SK-N-SH (cell line): ENCODE results near the gene NR2C1. TPM values are rescaled to one million over a fixed set of nuclear protein-coding genes. Genes with fewer than 3 reads are reported as not detected.

ENCODE experiments used
- CTCF ChIA-PET: fragments of 300-600, 350-600 bp; formaldehyde crosslinking; extraction: SDS; loops from one replicate; lab custom pipeline; 2021; lab: Yijun Ruan, JAX
- POLR2A ChIA-PET: fragments of 350-600 bp; sonication (Branson Sonifier 250); formaldehyde crosslinking; extraction: SDS; loops from one replicate; lab custom pipeline; 2020; ENCODE audit warnings: antibody characterized with exemption, inconsistent platforms; lab: Yijun Ruan, JAX
- DNase-seq: peaks from one replicate; pipeline ENCODE4 v3.0.0; 2012
- H2AFZ ChIP-seq: fragments of 200-600 bp; sonication (generic); 2 replicates; pipeline ENCODE4 v1.8.1; 2016; ENCODE audit warnings: antibody characterized with exemption, mild to moderate bottlenecking, low read depth
- H3F3A ChIP-seq: fragments of 200-600 bp; sonication (generic); replicated peaks from 2 replicates; pipeline ENCODE3; 2016; ENCODE audit warnings: antibody characterized with exemption, mild to moderate bottlenecking; ENCODE audit not compliant: insufficient read depth
- H3K27ac ChIP-seq, 2 experiments: fragments of 200-500 bp in 1 of 2; fragments of 200-600 bp in 1 of 2; sonication (Bioruptor generic) in 1 of 2; sonication (generic), shearing (Covaris generic) in 1 of 2; 2 replicates each; pipeline versions ENCODE4 v1.5.1 to v1.6.1; 2014 to 2016; ENCODE audit warnings: low read depth in 2 of 2, inconsistent platforms in 1 of 2, low read length in 1 of 2, mild to moderate bottlenecking in 1 of 2, mixed read lengths in 1 of 2
- H3K27me3 ChIP-seq: fragments of 200-600 bp; sonication (generic), shearing (Covaris generic); 2 replicates; pipeline ENCODE4 v1.6.1; 2016; ENCODE audit warnings: mixed run types; ENCODE audit not compliant: insufficient read depth
- H3K36me3 ChIP-seq, 2 experiments: fragments of 200-500 bp in 1 of 2; fragments of 200-600 bp in 1 of 2; sonication (Bioruptor generic) in 1 of 2; sonication (generic) in 1 of 2; replicated peaks in 1 of 2; 2 replicates each; pipeline versions ENCODE3 to v1.5.1; 2014 to 2016; ENCODE audit warnings: low read length in 1 of 2, mild to moderate bottlenecking in 1 of 2; ENCODE audit not compliant: insufficient read depth in 2 of 2, control insufficient read depth in 1 of 2
- H3K4me1 ChIP-seq, 2 experiments: fragments of 200-500 bp in 1 of 2; fragments of 200-600 bp in 1 of 2; sonication (Bioruptor generic) in 1 of 2; sonication (generic), shearing (Covaris generic) in 1 of 2; 2 replicates each; pipeline versions ENCODE4 v1.5.1 to v1.6.1; 2014 to 2016; ENCODE audit warnings: low read depth in 1 of 2, low read length in 1 of 2, mixed run types in 1 of 2; ENCODE audit not compliant: insufficient read depth in 2 of 2, control insufficient read depth in 1 of 2
- H3K4me2 ChIP-seq: fragments of 200-600 bp; sonication (generic), shearing (Covaris generic); 2 replicates; pipeline ENCODE4 v1.6.1; 2017; ENCODE audit warnings: mixed run types
- H3K4me3 ChIP-seq, 2 experiments: fragments of 200-500 bp in 1 of 2; fragments of 200-600 bp in 1 of 2; sonication (Bioruptor generic) in 1 of 2; sonication (generic), shearing (Covaris generic) in 1 of 2; 2 replicates each; pipeline versions ENCODE4 v1.5.1 to v1.8.1; 2014 to 2016; ENCODE audit warnings: low read depth in 2 of 2, inconsistent platforms in 1 of 2, low read length in 1 of 2, mild to moderate bottlenecking in 1 of 2, mixed read lengths in 1 of 2, moderate library complexity in 1 of 2
- H3K79me2 ChIP-seq: fragments of 200-600 bp; sonication (generic); 2 replicates; pipeline ENCODE4 v1.8.1; 2017; ENCODE audit warnings: mild to moderate bottlenecking; ENCODE audit not compliant: insufficient read depth
- H3K9ac ChIP-seq: fragments of 200-600 bp; sonication (generic); 2 replicates; pipeline ENCODE4 v1.6.1; 2017; ENCODE audit warnings: mixed run types
- H3K9me2 ChIP-seq: fragments of 200-600 bp; sonication (generic); 2 replicates; pipeline ENCODE4 v1.6.1; 2017; ENCODE audit warnings: mixed run types
- H3K9me3 ChIP-seq: fragments of 200-600 bp; sonication (generic); 2 replicates; pipeline ENCODE4 v1.6.1; 2017; ENCODE audit warnings: mixed run types, mild to moderate bottlenecking, moderate library complexity
- H4K20me1 ChIP-seq: fragments of 200-600 bp; sonication (generic); 2 replicates; pipeline ENCODE4 v1.6.1; 2017; ENCODE audit warnings: mild to moderate bottlenecking, mixed run types; ENCODE audit not compliant: insufficient read depth
- CTCF ChIP-seq: fragments of 200-600 bp; sonication (generic); IDR thresholded peaks from 2 replicates; pipeline ENCODE4 v1.6.1; 2017; ENCODE audit warnings: antibody characterized with exemption, mild to moderate bottlenecking, moderate library complexity
- ELF1 ChIP-seq: IDR thresholded peaks from 2 replicates; pipeline ENCODE4 v1.4.0; 2012
- EZH2phosphoT487 ChIP-seq: fragments of 200-600 bp; sonication (generic); IDR thresholded peaks from 2 replicates; pipeline ENCODE4 v1.6.1; 2017; ENCODE audit warnings: low read depth, mixed run types, mild to moderate bottlenecking, antibody characterized with exemption, moderate library complexity, borderline replicate concordance
- JUND ChIP-seq: IDR thresholded peaks from 2 replicates; pipeline ENCODE4 v1.4.0; 2012
- MEF2A ChIP-seq: IDR thresholded peaks from 2 replicates; pipeline ENCODE4 v1.4.0; 2012; ENCODE audit warnings: low read depth, borderline replicate concordance
- NFIC ChIP-seq: IDR thresholded peaks from 2 replicates; pipeline ENCODE4 v1.4.0; 2012; ENCODE audit warnings: borderline replicate concordance
- NRF1 ChIP-seq: IDR thresholded peaks from 2 replicates; pipeline ENCODE4 v1.6.1; 2012; ENCODE audit warnings: low read depth, mild to moderate bottlenecking, low read length
- PBX3 ChIP-seq: IDR thresholded peaks from 2 replicates; pipeline ENCODE4; 2012
- POLR2AphosphoS5 ChIP-seq: IDR thresholded peaks from 2 replicates; pipeline ENCODE4 v1.6.1; 2012; ENCODE audit warnings: low read depth, low read length
- RCOR1 ChIP-seq: fragments of 150-350 bp; IDR thresholded peaks from 2 replicates; pipeline ENCODE4 v1.6.1; 2017; ENCODE audit warnings: antibody characterized with exemption, low read length
- REST ChIP-seq: IDR thresholded peaks from 2 replicates; pipeline ENCODE4 v1.6.1; 2012; ENCODE audit warnings: mild to moderate bottlenecking, low read depth, low read length, moderate library complexity
- RFX5 ChIP-seq: IDR thresholded peaks from 2 replicates; pipeline ENCODE4 v1.6.1; 2012; ENCODE audit warnings: mild to moderate bottlenecking, improper control_type of control experiment, low read length
- TAF1 ChIP-seq: IDR thresholded peaks from 2 replicates; pipeline ENCODE4 v1.6.1; 2012; ENCODE audit warnings: low read depth, mild to moderate bottlenecking, low read length, moderate library complexity, borderline replicate concordance
- TCF12 ChIP-seq: IDR thresholded peaks from 2 replicates; pipeline ENCODE4 v1.4.0; 2012
- TEAD4 ChIP-seq: IDR thresholded peaks from 2 replicates; pipeline ENCODE4 v1.4.0; 2012; ENCODE audit warnings: mild to moderate bottlenecking, borderline replicate concordance; ENCODE audit not compliant: insufficient read depth
- USF2 ChIP-seq: fragments of 150-350 bp; IDR thresholded peaks from 2 replicates; pipeline ENCODE4 v1.6.1; 2017; ENCODE audit warnings: antibody characterized with exemption, low read length, low read depth, borderline replicate concordance
- YY1 ChIP-seq: IDR thresholded peaks from 2 replicates; pipeline ENCODE4 v1.4.0; 2012; ENCODE audit warnings: low read depth, mild to moderate bottlenecking
- ZBTB33 ChIP-seq: IDR thresholded peaks from 2 replicates; pipeline ENCODE4 v1.4.0; 2012; ENCODE audit warnings: low read depth, borderline replicate concordance
- WGBS: methylation state at CpG from one replicate; pipeline ENCODE4 v1.1.6; 2017; ENCODE audit warnings: low lambda C conversion rate; 5-methylcytosine and 5-hydroxymethylcytosine counted together
- polyA plus RNA-seq, 3 experiments: library from polyadenylated mRNA; depleted of rRNA; stranded (reverse); fragments of >200 nt; gene quantifications; 2 replicates each; pipeline ENCODE4 v1.2.3, GENCODE V29; 2012

NR2C1 gene
- polyA plus RNA-seq, 1 of the 3 experiments (the other 2 are of a cell fraction): 15.9 TPM

GRCh38 chr12:95037906-95038305 is 35.5 kb downstream of the NR2C1 start:
- no peak for DNase-seq
- 85% methylated on average over 2 of the region's 2 CpGs for WGBS
- no peak overlapping the region for H3K9ac ChIP-seq

More at GRCh38 chr12:95037906-95038305, 35.5 kb downstream of the NR2C1 start:
- POLR2A ChIA-PET: no interaction called here
- Histone ChIP-seq H4K20me1 (no peaks in the 10 kb centered on the region), H3K9me3 (no peaks in the 10 kb centered on the region), H3K79me2 (no peaks in the 10 kb centered on the region), H3K9me2 (no peaks in the 10 kb centered on the region), H3F3A (peaks cover 3% of the 10 kb centered on the region), H3K36me3 (peaks cover 34 to 47% of the 10 kb centered on the region in 2 experiments), H3K27ac (no peak overlapping the region), H3K4me2 (no peak overlapping the region), H3K4me3 (no peak overlapping the region), H3K4me1 (no peaks in the 10 kb centered on the region; a peak in 1 of 4 replicates), H2AFZ (no peak overlapping the region), H3K27me3 (no peaks in the 10 kb centered on the region)
- no peak for TF ChIP-seq USF2
- no peak for TF ChIP-seq RCOR1
- TF ChIP-seq EZH2phosphoT487: no peak
- TF ChIP-seq NRF1: no peak
- TF ChIP-seq TEAD4: no peak
- no peak for TF ChIP-seq ELF1
- TF ChIP-seq CTCF: no peak
- no peak for TF ChIP-seq PBX3
- TF ChIP-seq MEF2A: no peak
- no peak for TF ChIP-seq TAF1
- no peak for TF ChIP-seq TCF12
- no peak for TF ChIP-seq ZBTB33
- TF ChIP-seq JUND: no peak
- TF ChIP-seq REST: no peak
- TF ChIP-seq YY1: no peak
- no peak for TF ChIP-seq RFX5
- no peak for TF ChIP-seq POLR2AphosphoS5
- TF ChIP-seq NFIC: no peak
- TF ChIP-seq, all 33 proteins: peak for 0
- CTCF ChIA-PET: no interaction called here
